ENCODE measurements around the gene CHRNA9. TPM values are rescaled to one million over a fixed set of nuclear protein-coding genes. Genes with fewer than 3 reads are reported as not detected.

CHRNA9 gene
- total and polyA plus RNA-seq, 12 donors = not detected

- Histone ChIP-seq H3K4me3 (no peak overlapping the region), H3K4me1 (replicated peaks in 1 of 2) (no peaks in the 10 kb centered on the region), H3K27ac (no peak overlapping the region), H3K27me3 (no peaks in the 10 kb centered on the region), H3K9me3 (replicated peaks in 1 of 3) (no peaks in the 10 kb centered on the region), H3K36me3 (replicated peaks in 1 of 2) (no peaks in the 10 kb centered on the region)
- TF ChIP-seq, protein P1, sequence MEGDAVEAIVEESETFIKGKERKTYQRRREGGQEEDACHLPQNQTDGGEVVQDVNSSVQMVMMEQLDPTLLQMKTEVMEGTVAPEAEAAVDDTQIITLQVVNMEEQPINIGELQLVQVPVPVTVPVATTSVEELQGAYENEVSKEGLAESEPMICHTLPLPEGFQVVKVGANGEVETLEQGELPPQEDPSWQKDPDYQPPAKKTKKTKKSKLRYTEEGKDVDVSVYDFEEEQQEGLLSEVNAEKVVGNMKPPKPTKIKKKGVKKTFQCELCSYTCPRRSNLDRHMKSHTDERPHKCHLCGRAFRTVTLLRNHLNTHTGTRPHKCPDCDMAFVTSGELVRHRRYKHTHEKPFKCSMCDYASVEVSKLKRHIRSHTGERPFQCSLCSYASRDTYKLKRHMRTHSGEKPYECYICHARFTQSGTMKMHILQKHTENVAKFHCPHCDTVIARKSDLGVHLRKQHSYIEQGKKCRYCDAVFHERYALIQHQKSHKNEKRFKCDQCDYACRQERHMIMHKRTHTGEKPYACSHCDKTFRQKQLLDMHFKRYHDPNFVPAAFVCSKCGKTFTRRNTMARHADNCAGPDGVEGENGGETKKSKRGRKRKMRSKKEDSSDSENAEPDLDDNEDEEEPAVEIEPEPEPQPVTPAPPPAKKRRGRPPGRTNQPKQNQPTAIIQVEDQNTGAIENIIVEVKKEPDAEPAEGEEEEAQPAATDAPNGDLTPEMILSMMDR (IDR thresholded peaks at IDR 0.05) = no peak
- TF ChIP-seq POLR2A (IDR thresholded peaks at IDR 0.05) = no peak
- intact Hi-C loops (cut with DNase I) = no loop called here
- WGBS, 4 donors = 62 to 82% (median 71%) methylated on average over 2 of the region's 2 CpGs
- no peak for DNase-seq
These were observed 12.9 kb downstream of the CHRNA9 start for GRCh38 chr4:40348000-40348399.

DNA sequence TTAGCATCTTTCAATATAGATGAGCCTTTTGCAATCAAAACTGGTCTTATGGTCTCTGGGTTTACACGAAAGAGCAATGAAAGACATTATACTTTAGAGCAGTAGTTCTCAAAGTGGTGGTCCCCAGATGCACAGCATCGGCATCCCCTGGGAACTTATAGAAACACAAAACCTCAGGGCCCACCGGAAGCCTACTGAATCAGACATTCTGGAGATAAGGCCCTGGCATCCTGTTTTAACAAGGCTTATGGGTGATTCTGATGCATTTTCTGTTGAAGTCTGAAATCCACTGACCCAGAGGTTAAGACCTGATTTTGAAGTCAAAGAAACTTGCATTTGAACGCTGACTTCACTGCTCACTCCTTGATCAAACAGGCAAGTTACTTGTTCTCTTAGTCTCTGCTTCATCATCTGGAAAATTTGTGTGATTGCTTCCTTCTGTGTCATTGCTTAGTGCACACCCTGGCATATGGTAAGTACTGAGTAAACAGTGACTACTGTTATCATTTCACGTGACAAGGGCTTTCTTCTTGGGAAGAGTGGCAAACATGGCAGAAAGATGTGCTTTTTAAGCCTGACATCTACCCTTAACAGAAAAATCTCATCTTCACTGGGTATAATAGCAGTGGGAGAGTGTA, 14.5 kb downstream of the CHRNA9 start:
- Histone ChIP-seq H3K4me3 (no peak overlapping the region), H3K4me1 (replicated peaks in 1 of 2) (no peaks in the 10 kb centered on the region), H3K36me3 (replicated peaks in 1 of 2) (no peaks in the 10 kb centered on the region), H3K9me3 (replicated peaks in 1 of 3) (no peaks in the 10 kb centered on the region), H3K27ac (no peak overlapping the region), H3K27me3 (no peaks in the 10 kb centered on the region)
- whole genome bisulfite sequencing, 4 donors = 77 to 83% (median 79%) methylated on average over 5 of the region's 5 CpGs
- TF ChIP-seq, protein P1 (IDR thresholded peaks at IDR 0.05) = no peak
- no peak for TF ChIP-seq POLR2A (IDR thresholded peaks at IDR 0.05)
- DNase-seq = no peak
- intact Hi-C loops (cut with DNase I) = no loop called here

DNA sequence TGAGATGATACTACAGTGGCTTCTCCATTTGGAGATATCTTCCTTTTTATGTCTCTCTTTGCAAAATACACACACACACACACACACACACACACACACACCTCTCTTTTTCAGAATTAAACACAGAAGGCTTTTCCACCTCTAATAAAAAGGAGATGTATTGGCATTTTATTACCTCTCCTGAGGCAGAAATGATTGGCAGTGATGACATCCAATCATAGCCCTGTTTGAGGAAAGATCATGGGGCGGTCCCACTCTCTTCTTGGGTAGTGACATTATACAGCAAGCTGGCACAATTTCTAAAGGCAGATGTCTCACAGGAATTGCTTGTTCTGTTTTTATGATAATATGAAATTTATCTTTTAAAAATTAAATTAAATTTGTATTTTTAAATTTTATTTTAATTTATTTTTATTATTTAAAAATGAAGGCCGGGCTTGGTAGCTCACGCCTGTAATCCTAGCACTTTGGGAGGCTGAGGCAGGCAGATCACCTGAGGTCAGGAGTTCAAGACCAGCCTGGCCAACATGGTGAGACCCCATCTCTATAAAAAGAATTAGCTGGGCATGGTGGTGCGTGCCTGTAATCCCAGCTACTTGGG, 15.6 kb downstream of the CHRNA9 start:
- no peak overlapping the region for H3K4me3 ChIP-seq
- H3K27me3 ChIP-seq = no peaks in the 10 kb centered on the region
- H3K4me1 ChIP-seq (replicated peaks in 1 of 2) = no peaks in the 10 kb centered on the region
- TF ChIP-seq, protein P1 (IDR thresholded peaks at IDR 0.05) = no peak
- no peak for TF ChIP-seq POLR2A (IDR thresholded peaks at IDR 0.05)
- 92 to 98% (median 96%) methylated on average over 4 of the region's 4 CpGs for WGBS, 4 donors
- intact Hi-C loops (cut with DNase I) = no loop called here
- no peak overlapping the region for H3K27ac ChIP-seq
- DNase-seq = peak in 1 of 7 donors; percentile 7
- H3K9me3 ChIP-seq (replicated peaks in 1 of 3) = no peaks in the 10 kb centered on the region
- H3K36me3 ChIP-seq (replicated peaks in 1 of 2) = no peaks in the 10 kb centered on the region

DNA sequence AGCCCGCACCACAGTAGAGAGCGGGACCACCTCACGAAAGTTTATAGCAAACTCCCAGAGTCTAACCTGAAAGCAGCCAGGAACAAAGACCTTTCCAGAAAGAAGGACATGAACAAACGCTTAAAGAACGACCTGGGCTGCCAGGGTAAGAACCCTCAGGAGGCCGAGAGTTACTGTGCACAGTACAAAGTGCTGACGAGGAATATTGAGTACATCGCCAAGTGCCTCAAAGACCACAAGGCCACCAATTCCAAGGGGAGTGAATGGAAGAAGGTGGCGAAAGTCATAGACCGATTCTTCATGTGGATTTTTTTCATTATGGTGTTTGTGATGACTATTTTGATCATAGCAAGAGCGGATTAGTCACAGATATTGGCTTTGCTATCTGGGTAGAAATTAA, 19.0 kb downstream of the CHRNA9 start:
- no peaks in the 10 kb centered on the region for H3K4me1 ChIP-seq (replicated peaks in 1 of 2)
- H3K36me3 ChIP-seq (replicated peaks in 1 of 2) = no peaks in the 10 kb centered on the region
- 89 to 94% (median 92%) methylated on average over 11 of the region's 11 CpGs for WGBS, 4 donors
- no peaks in the 10 kb centered on the region for H3K27me3 ChIP-seq
- no peak overlapping the region for H3K27ac ChIP-seq
- TF ChIP-seq POLR2A (IDR thresholded peaks at IDR 0.05) = no peak
- TF ChIP-seq, protein P1 (IDR thresholded peaks at IDR 0.05) = no peak
- intact Hi-C loops (cut with DNase I) = no loop called here
- no peak for DNase-seq
- H3K4me3 ChIP-seq = no peak overlapping the region
- no peaks in the 10 kb centered on the region for H3K9me3 ChIP-seq (replicated peaks in 1 of 3)

All from adrenal gland (tissue), 12 donors.